Raji (cell line): Measurements from ENCODE around the gene PABPN1L.

Source experiments
- POLR2A ChIP-seq: IDR thresholded peaks from 2 replicates; pipeline ENCODE4 v1.6.1; 2011; ENCODE audit warnings: low read depth, low read length, control low read depth; ENCODE audit not compliant: insufficient read depth

The PABPN1L gene

GRCh38 chr16:88869673-88869980 is 3.2 kb upstream of the PABPN1L start:
- no peak for TF ChIP-seq POLR2A

GRCh38 chr16:88868974-88869672 is 2.7 kb upstream of the PABPN1L start:
- no peak for TF ChIP-seq POLR2A

- no peak for TF ChIP-seq POLR2A
These were observed 1.3 kb upstream of the PABPN1L start for GRCh38 chr16:88867581-88868246.

GRCh38 chr16:88865742-88866141 is 718 bp downstream of the PABPN1L start:
- no peak for TF ChIP-seq POLR2A

- no peak for TF ChIP-seq POLR2A
These were observed 1.1 kb downstream of the PABPN1L start for GRCh38 chr16:88865310-88865709.

GRCh38 chr16:88864521-88864920 is 1.9 kb downstream of the PABPN1L start:
- TF ChIP-seq POLR2A: no peak

- no peak for TF ChIP-seq POLR2A
These were observed 2.4 kb downstream of the PABPN1L start for GRCh38 chr16:88864099-88864498.

GRCh38 chr16:88863426-88863825 is 3.0 kb downstream of the PABPN1L start:
- no peak for TF ChIP-seq POLR2A

GRCh38 chr16:88862968-88863367 is 3.5 kb downstream of the PABPN1L start:
- TF ChIP-seq POLR2A: no peak

GRCh38 chr16:88861359-88861758 is 5.1 kb downstream of the PABPN1L start:
- no peak for TF ChIP-seq POLR2A

GRCh38 chr16:88859381-88860091 is 6.9 kb downstream of the PABPN1L start:
- TF ChIP-seq POLR2A: no peak

GRCh38 chr16:88857728-88858339 is 8.6 kb downstream of the PABPN1L start:
- TF ChIP-seq POLR2A: peak; percentile 32; the same call in 1 of the 2 replicates

GRCh38 chr16:88856828-88857727 is 9.4 kb downstream of the PABPN1L start, which contains the start of the genes GALNS and TRAPPC2L:
TSS of gene GALNS (minus strand) at chr16:88856947. CDS start at chr16:88856877, 70 bp downstream.
TSS of gene TRAPPC2L (plus strand) at chr16:88857127. CDS start at chr16:88857151, 24 bp downstream.
- peak; percentile 97 for TF ChIP-seq POLR2A

- no peak for TF ChIP-seq POLR2A
These were observed 10.2 kb downstream of the PABPN1L start for GRCh38 chr16:88856122-88856827.
